Measurements from ENCODE around the gene NLGN1. TPM values are rescaled to one million over a fixed set of nuclear protein-coding genes. Genes with fewer than 3 reads are reported as not detected.

NLGN1 gene
- total and polyA plus RNA-seq, 2 of the 8 experiments (the other 6 are each of a cell fraction or from before 2014, with no cell fraction given): 7.8 to 14.8 TPM

GRCh38 chr3:174198199-174198598 is 800.7 kb downstream of the NLGN1 start:
- no peaks in the 10 kb centered on the region for H3K9me3 ChIP-seq (ENCODE audit: insufficient read depth in 2 of 2, low read depth in 1 of 2, low read length in 1 of 2)
- 68% methylated on average over 1 of the region's 1 CpG; no CpG with 5 or more reads in 1 of the 2 experiments for WGBS, 2 experiments (ENCODE audit: extremely low coverage in 1 of 2, insufficient coverage in 1 of 2, insufficient read length in 1 of 2, insufficient replicate concordance in 2 of 2, low coverage in 1 of 2, low lambda C conversion rate in 2 of 2, missing lambda C conversion rate in 1 of 2)
- no peak for DNase-seq (ENCODE audit: low read depth in 1 of 2, low spot score in 2 of 2)
- no peak for FAIRE-seq
- no peak for TF ChIP-seq SP1 (IDR thresholded peaks at IDR 0.05; ENCODE audit: low read depth, low read length)
- no peak for TF ChIP-seq EP300 (IDR thresholded peaks at IDR 0.05; ENCODE audit: borderline replicate concordance in 1 of 2, low read depth in 2 of 2, low read length in 2 of 2)
- no peak overlapping the region for H2AK5ac ChIP-seq (ENCODE audit: low read depth, low read length)
- H4K8ac ChIP-seq (ENCODE audit: extremely low read depth, insufficient read depth, low read length): no peak overlapping the region
- ChIA-PET POLR2A (ENCODE audit: partially characterized antibody) (no interaction called here), CTCF (ENCODE audit: partially characterized antibody) (interaction anchor here (1.8 kb wide), 1 partner anchor 17 kb away, joined by 7 read pairs; no protein-coding TSS in a partner anchor)
- no peak overlapping the region for H2BK12ac ChIP-seq (ENCODE audit: low read depth, low read length)
- no peak overlapping the region for H2BK5ac ChIP-seq (ENCODE audit: low read depth, low read length)
- H3K79me2 ChIP-seq (ENCODE audit: control insufficient read depth in 1 of 2, insufficient read depth in 2 of 2, low read length in 2 of 2): no peaks in the 10 kb centered on the region
- H3K23ac ChIP-seq (ENCODE audit: insufficient read length): no peak overlapping the region
- H4K91ac ChIP-seq (replicated peaks; ENCODE audit: insufficient read length, low read length): no peak overlapping the region
- no peak overlapping the region for H3K9ac ChIP-seq (replicated peaks in 1 of 4; ENCODE audit: extremely low read depth in 1 of 4, low read depth in 3 of 4, low read length in 3 of 4)
- no peaks in the 10 kb centered on the region for H3K23me2 ChIP-seq (ENCODE audit: low read depth, low read length)
- no peak overlapping the region for H3K4me3 ChIP-seq (ENCODE audit: extremely low read depth in 1 of 4, insufficient read depth in 2 of 4, low read depth in 3 of 4, low read length in 4 of 4)
- no peaks in the 10 kb centered on the region for H3K36me3 ChIP-seq (ENCODE audit: control insufficient read depth in 2 of 4, insufficient read depth in 4 of 4, low read length in 3 of 4)
- H3K56ac ChIP-seq (replicated peaks; ENCODE audit: insufficient read length, low read depth, low read length): no peak overlapping the region
- H3K4me2 ChIP-seq (ENCODE audit: insufficient read depth in 1 of 2, low read depth in 2 of 2, low read length in 2 of 2): no peak overlapping the region
- no peak overlapping the region for H3K18ac ChIP-seq (ENCODE audit: extremely low read depth, low read length)
- H3K27me3 ChIP-seq (replicated peaks in 1 of 4; ENCODE audit: control insufficient read depth in 3 of 4, extremely low read depth in 1 of 4, insufficient read depth in 3 of 4, low read length in 3 of 4): no peaks in the 10 kb centered on the region
- no peak overlapping the region for H2BK15ac ChIP-seq (ENCODE audit: low read length)
- no peak overlapping the region for H3K14ac ChIP-seq (ENCODE audit: insufficient read length)
- H2BK20ac ChIP-seq (ENCODE audit: low read length): no peak overlapping the region
- H2BK120ac ChIP-seq (replicated peaks; ENCODE audit: low read depth, low read length): no peak overlapping the region
- no peaks in the 10 kb centered on the region for H3K79me1 ChIP-seq (ENCODE audit: low read depth, low read length)
- H3K4ac ChIP-seq (replicated peaks; ENCODE audit: insufficient read length, low read depth, low read length): no peak overlapping the region
- H3K27ac ChIP-seq (ENCODE audit: low read depth, low read length): no peak overlapping the region
- no peaks in the 10 kb centered on the region; a peak in 1 of 7 replicates for H3K4me1 ChIP-seq (replicated peaks in 1 of 4; ENCODE audit: control insufficient read depth in 3 of 4, insufficient read depth in 4 of 4, low read length in 3 of 4)
- no peaks in the 10 kb centered on the region for H4K20me1 ChIP-seq (replicated peaks in 1 of 2; ENCODE audit: control insufficient read depth in 1 of 2, insufficient read depth in 2 of 2, low read length in 2 of 2)
- no peak overlapping the region for H4K5ac ChIP-seq (ENCODE audit: insufficient read length, low read depth, low read length)
- H2AFZ ChIP-seq (ENCODE audit: low read length): no peak overlapping the region
